MCF 10A (cell line): ENCODE measurements around the gene NFX1. TPM values are rescaled to one million over a fixed set of nuclear protein-coding genes. Genes with fewer than 3 reads are reported as not detected.

ENCODE experiments used
- BruUV-seq: library from RNA; stranded (reverse); fragments of 400-500 nt; replicated peaks from 2 replicates; lab custom pipeline; 2021; lab: Mats Ljungman, UMichigan
- CTCF ChIA-PET: fragments of 300-600 bp; sonication (Branson Sonifier 250); formaldehyde crosslinking; extraction: SDS; loops from one replicate; lab custom pipeline; 2021; ENCODE audit warnings: antibody characterized with exemption, inconsistent platforms; lab: Yijun Ruan, JAX
- POLR2A ChIA-PET: fragments of 300-600, 350-650 bp; sonication (Branson Sonifier 250); formaldehyde crosslinking; extraction: SDS; loops from one replicate; lab custom pipeline; 2020; ENCODE audit warnings: antibody characterized with exemption, inconsistent platforms; lab: Yijun Ruan, JAX
- DNase-seq: peaks from one replicate; pipeline ENCODE4 v3.0.0-alpha.2; 2018; ENCODE audit not compliant: unreplicated experiment
- H3K27ac Mint-ChIP-seq: one replicate; pipeline ENCODE4 v1.8.0; 2022; ENCODE audit warnings: mild to moderate bottlenecking, low read depth, mixed read lengths; ENCODE audit not compliant: unreplicated experiment
- H3K27me3 Mint-ChIP-seq: one replicate; pipeline ENCODE4 v1.8.0; 2022; ENCODE audit warnings: mixed read lengths; ENCODE audit not compliant: insufficient read depth, unreplicated experiment
- H3K36me3 Mint-ChIP-seq: one replicate; pipeline ENCODE4 v1.8.0; 2022; ENCODE audit warnings: mild to moderate bottlenecking, moderate library complexity, mixed read lengths; ENCODE audit not compliant: insufficient read depth, unreplicated experiment
- H3K4me1 Mint-ChIP-seq: one replicate; pipeline ENCODE4 v1.8.0; 2022; ENCODE audit warnings: mixed read lengths; ENCODE audit not compliant: insufficient read depth, unreplicated experiment
- H3K4me3 Mint-ChIP-seq: one replicate; pipeline ENCODE4 v1.8.0; 2022; ENCODE audit warnings: mild to moderate bottlenecking, moderate library complexity, mixed read lengths; ENCODE audit not compliant: unreplicated experiment
- H3K9me3 Mint-ChIP-seq: one replicate; pipeline ENCODE4 v1.8.0; 2022; ENCODE audit warnings: mixed read lengths; ENCODE audit not compliant: unreplicated experiment
- intact Hi-C: fragments of 100-400 bp; cut with micrococcal nuclease; formaldehyde crosslinking; loops from 2 replicates; pipeline ENCODE4 v1.14.1; 2022
- total RNA-seq: library from RNA; stranded (reverse); gene quantifications from 2 replicates; pipeline ENCODE4 v1.2.3, GENCODE V29; 2022
- TF ChIP-seq, protein P1 (sequence below): fragments of 200-600 bp; IDR thresholded peaks from one replicate; pipeline ENCODE4 v1.8.0; 2022; ENCODE audit warnings: antibody characterized with exemption, mild to moderate bottlenecking; ENCODE audit not compliant: unreplicated experiment

The NFX1 gene
- total RNA-seq, 1 experiment from 2014 or later: 78.5 TPM

- no peaks in the 10 kb centered on the region for H3K27me3 Mint-ChIP-seq
- TF ChIP-seq, protein P1, sequence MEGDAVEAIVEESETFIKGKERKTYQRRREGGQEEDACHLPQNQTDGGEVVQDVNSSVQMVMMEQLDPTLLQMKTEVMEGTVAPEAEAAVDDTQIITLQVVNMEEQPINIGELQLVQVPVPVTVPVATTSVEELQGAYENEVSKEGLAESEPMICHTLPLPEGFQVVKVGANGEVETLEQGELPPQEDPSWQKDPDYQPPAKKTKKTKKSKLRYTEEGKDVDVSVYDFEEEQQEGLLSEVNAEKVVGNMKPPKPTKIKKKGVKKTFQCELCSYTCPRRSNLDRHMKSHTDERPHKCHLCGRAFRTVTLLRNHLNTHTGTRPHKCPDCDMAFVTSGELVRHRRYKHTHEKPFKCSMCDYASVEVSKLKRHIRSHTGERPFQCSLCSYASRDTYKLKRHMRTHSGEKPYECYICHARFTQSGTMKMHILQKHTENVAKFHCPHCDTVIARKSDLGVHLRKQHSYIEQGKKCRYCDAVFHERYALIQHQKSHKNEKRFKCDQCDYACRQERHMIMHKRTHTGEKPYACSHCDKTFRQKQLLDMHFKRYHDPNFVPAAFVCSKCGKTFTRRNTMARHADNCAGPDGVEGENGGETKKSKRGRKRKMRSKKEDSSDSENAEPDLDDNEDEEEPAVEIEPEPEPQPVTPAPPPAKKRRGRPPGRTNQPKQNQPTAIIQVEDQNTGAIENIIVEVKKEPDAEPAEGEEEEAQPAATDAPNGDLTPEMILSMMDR: no peak
- H3K27ac Mint-ChIP-seq: no peak overlapping the region
- no TSS peak for BruUV-seq
- CTCF ChIA-PET: interaction anchor here (0.6 to 1.1 kb wide), 3 partner anchors 9 to 32 kb away, joined by 3 to 5 read pairs (median 4); no protein-coding TSS in a partner anchor
- intact Hi-C loops: no loop called here
- POLR2A ChIA-PET: interaction anchor here (1.1 kb wide), 1 partner anchor 54 kb away, joined by 3 read pairs; the partner anchor contains the start of gene NOL6
- H3K4me3 Mint-ChIP-seq: no peak overlapping the region
- DNase-seq: no peak
- no peaks in the 10 kb centered on the region for H3K9me3 Mint-ChIP-seq
- H3K36me3 Mint-ChIP-seq: no peaks in the 10 kb centered on the region
- H3K4me1 Mint-ChIP-seq: peaks cover 29% of the 10 kb centered on the region
Measured at GRCh38 chr9:33419708-33420303, 129.5 kb downstream of the NFX1 start.

Other genes with a start within 250 kb of the NFX1 start
- 17.2 and 19.3 TPM in 2 replicates for gene SMU1, start 213.8 kb upstream of the NFX1 start, total RNA-seq
- 155 and 184 TPM in 2 replicates for gene B4GALT1, start 123.2 kb upstream of the NFX1 start, total RNA-seq
- gene SPINK4, start 50.3 kb upstream of the NFX1 start, total RNA-seq: not detected in 2 replicates
- gene BAG1, start 25.8 kb upstream of the NFX1 start, total RNA-seq: 75.7 and 91.8 TPM in 2 replicates
- 67.6 and 85.1 TPM in 2 replicates for gene CHMP5, start 25.5 kb upstream of the NFX1 start, total RNA-seq
- gene AQP7, start 112.1 kb downstream of the NFX1 start, total RNA-seq: not detected in 2 replicates
- gene AQP3, start 157.1 kb downstream of the NFX1 start, total RNA-seq: 0.83 and 0.89 TPM in 2 replicates
- gene NOL6, start 183.4 kb downstream of the NFX1 start, total RNA-seq: 37.2 and 48.6 TPM in 2 replicates
- 12.5 and 13.0 TPM in 2 replicates for gene ANKRD18B, start 233.7 kb downstream of the NFX1 start, total RNA-seq